Head of caudate nucleus (tissue), 42 donors: ENCODE measurements around the gene BAX.
A peak's percentile ranks its signal among the peaks of the same experiment; 100 is the strongest.

ENCODE experiments used
- DNase-seq, 42 donors: peaks; one replicate each; pipeline versions ENCODE4 v3.0.0 to v3.0.0-alpha.2; 2020 to 2021; ENCODE audit warnings: mixed read lengths in 7 of 42
- intact Hi-C: fragments of 100-400 bp; cut with DNase I; formaldehyde crosslinking; loops from one replicate; pipeline ENCODE4 v1.15.0; 2022

Gene BAX

DNA sequence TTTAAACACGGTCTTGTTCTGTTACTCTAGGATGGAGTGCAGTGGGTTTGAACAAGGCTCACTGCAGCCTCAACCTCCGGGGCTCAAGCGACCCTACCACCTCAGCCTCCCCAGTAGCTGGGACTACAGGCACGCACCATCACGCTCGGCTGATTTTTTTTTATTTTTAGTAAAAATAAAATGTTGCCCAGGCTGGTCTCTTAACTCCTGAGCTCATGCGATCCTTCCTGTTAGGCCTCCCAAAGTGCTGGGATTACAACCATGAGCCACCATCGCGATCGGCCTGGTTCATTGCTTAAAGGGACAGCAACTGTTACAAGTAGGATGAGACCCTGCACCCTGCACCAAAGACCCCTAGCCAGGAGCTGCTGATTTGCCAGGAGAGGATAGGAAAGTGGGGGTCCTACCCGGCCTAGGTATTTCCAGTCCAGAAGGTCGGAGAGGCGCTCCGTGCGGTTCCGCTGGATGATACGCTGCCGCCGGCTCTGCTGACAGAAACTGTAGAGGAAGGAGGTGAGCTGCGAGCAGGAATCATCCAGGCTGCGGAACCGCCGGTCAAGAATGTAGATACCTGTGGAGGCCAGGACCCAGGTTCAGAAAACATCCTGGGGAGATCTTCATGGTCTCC is 15.6 kb downstream of the BAX start:
- no peak for DNase-seq
- intact Hi-C loops, result loop anchor here (5.0 kb wide), 1 partner anchor 173 kb away; no protein-coding TSS in a partner anchor

DNA sequence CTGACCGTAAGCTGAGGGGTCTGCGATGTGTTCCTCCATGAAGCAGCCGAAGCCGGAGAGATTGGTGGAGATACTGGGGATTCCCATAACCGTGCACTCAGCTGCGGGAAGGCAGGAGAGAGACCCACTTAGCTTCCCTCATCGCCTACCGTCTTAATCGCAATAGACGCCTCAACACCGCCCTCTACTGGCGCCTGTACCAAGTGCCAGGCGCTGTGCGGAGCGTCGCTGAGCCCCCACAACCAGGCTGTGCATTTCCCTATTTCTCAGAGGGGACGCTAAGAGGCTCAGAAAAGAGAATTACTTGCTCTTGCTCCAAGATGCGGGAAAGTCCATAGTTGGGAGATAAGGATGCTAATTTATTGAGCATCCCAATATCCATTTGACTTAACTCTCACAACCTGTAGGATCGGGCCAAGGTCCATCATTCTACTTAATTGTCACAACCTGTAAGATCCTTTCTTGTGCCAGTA is 16.3 kb downstream of the BAX start:
- intact Hi-C loops, result loop anchor here (5.0 kb wide), 1 partner anchor 174 kb away; no protein-coding TSS in a partner anchor

DNA sequence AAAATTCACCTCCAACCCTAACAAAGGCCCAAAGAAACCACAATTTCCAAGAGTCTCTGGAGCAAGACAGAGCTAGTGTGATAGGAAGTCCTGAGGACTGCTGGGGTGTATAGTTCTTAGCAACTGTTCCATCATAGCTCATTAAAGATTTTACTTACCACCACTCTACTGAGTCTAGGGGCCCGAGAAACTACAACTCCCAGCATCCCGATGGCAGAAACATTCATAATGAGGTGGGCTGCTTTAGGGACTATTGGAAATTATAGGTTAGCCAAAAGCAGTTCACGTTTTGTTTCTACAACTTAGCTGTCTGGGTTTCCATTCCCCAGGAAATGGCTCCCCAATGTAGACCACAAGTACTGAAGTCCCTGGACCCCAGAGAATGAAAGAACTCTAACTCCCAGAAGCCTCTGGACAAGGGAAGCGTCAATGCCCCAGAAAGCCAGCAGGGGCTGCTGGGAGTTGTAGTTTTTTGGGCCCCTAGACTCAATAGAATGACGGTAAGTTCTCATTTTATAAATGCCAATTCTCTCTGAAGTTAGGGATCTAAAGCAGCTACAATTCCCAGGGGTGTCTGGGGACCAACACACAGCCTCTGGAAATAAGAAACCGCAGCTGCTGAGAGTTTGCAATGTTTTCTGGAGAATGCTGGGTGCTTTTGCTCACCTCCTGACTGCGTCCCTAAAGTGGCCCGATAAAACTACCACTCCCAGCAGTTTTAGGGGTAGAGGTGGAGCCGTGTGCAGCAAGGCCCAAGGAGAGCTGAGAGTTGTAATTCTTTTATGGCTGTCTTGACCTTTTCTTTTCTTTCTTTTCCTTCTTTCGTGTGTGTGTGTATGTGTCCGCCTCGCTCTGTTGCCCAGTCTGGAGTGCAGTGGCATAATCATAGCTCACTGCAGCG is 21.5 kb downstream of the BAX start:
- DNase-seq, result no peak
- intact Hi-C loops, result no loop called here

More for the DNA sequence above, 16.3 kb downstream of the BAX start:
- DNase-seq, result peak in 41 of 42 donors; percentile 64 to 93 (median 82)

DNA sequence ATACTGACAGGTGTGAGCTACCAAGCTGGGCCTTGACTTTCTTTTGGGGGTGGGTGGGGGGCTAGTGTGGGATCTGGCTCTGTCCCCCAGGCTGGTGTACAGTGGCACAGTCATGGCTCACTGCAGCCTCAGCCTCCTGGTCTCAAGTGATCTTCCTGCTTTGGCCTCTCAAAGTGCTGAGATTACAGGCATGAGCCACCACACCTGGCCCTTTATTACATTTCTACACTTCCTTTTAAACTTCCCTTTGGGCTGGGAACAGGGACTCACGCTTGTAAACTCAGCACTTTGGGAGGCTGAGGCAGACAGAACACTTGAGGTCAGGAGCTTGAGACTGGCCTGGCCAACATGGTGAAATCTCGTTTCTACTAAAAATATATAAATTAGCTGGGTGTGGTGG is 22.4 kb downstream of the BAX start:
- intact Hi-C loops, result no loop called here

DNA sequence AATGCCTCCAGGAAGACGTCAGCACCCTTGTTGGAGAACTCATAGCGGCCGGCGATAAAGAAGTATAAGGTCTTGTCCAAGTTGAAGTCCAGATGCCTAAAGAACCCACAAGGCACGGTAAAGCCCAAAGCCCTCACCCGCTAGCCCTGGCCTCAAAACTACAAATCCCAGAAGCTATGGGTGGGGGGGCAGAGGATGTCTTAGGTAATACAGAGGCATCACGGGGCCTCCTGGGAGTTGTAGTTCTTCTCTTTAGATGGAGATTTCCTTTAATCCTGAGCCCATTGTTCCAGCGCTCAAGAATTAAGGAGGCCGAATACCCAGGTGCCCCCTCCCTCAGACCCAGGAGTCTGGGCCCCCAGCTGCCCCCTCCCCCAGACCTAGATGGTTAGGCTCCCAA is 27.6 kb downstream of the BAX start:
- DNase-seq, result no peak
- intact Hi-C loops, result no loop called here

More for the DNA sequence above, 22.4 kb downstream of the BAX start:
- DNase-seq, result no peak

DNA sequence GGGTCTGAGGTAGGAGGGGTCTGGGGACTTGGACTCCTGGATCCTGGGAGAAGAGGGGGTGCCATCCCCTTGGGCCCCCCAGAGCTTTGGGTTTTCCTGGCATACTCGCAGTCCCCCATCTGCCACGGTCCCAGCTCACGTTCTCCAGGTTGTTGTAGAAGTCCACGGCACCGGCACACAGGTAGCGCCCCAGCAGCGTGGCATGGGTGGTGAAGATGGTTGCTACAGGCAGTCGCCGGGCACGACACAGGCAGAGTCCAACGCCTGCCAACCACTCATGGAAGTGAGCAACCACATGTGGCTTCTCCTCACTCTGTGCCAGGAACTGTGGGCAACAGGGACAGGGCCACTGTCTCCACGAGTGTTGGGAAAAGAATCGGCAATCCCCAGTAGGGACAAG is 31.0 kb downstream of the BAX start:
- DNase-seq, result no peak
- intact Hi-C loops, result no loop called here

DNA sequence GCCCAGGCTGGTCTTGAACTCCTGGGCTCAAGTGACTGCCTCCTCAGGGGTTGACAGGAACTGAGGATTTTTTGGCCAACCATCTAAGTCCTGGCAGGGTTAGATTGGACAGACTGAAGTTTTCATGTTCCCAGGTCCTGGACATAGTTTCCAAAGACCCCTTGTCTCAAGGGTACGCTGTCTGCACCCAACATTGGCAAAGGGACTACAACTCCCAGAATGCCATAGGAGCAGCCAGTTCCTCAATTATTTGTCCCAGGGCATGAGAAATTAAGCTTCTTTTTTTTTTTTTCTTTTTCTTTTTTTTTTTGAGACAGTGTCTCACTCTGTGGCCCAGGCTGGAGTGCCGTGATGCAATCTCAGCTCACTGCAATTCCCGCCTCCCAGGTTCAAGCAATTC is 31.5 kb downstream of the BAX start:
- intact Hi-C loops, result no loop called here
- no peak for DNase-seq

DNA sequence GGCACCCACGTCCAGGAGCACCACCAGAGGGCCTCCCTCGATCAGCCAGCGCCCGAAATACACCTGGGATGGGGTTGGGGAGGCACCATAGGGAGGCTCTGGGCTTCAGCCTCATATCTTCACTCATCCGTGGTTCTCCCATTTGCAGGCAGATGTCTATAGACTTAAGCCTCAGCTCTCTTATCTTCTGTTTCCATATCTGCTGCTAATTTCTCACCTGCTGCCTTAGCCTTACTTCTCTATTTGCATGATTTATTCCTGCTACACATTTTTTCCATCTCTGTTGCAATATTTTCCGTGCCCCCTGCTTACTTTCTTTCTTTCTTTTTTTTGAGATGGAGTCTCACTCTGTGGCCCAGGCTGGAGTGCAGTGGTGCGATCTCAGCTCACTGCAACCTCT is 32.6 kb downstream of the BAX start:
- intact Hi-C loops, result no loop called here
- DNase-seq, result no peak

DNA sequence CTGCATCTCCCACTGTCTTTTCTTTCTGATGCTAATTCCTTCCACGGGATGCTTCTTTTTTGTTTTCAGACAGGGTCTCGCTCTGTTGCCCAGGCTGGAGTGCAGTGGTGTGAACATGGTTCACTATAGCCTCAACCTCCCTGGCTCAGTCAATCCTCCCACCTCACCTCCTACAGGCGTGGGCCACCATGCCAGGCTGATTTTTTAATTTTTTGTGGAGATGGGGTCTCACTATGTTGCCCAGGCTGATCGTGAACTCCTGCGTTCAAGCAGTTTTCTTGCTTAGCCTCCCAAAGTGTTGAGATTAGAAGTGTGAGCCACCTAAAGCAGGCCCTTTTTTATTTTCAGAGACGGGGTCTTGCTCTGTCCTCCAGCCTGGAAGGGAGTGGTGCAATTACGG is 33.6 kb downstream of the BAX start:
- intact Hi-C loops, result no loop called here

DNA sequence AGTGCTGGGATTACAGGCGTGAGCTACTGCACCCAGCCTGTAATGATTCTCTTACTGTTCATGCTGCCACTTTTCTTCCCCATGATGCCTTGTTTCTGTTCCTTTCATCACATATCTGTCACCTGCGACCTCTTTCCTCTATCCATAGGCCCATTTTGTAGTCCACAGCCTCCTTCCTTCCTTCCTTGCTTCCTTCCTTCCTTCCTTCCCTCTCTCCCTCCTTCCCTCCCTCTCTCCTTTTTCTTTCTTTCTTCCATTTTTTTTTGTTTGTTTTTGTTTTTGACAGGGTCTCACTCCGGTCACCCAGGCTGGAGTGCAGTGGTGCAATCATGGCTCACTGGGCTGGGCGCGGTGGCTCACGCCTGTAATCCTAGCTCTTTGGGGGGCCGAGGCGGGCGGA is 34.2 kb downstream of the BAX start:
- intact Hi-C loops, result no loop called here

More for the DNA sequence above, 33.6 kb downstream of the BAX start:
- DNase-seq, result no peak

DNA sequence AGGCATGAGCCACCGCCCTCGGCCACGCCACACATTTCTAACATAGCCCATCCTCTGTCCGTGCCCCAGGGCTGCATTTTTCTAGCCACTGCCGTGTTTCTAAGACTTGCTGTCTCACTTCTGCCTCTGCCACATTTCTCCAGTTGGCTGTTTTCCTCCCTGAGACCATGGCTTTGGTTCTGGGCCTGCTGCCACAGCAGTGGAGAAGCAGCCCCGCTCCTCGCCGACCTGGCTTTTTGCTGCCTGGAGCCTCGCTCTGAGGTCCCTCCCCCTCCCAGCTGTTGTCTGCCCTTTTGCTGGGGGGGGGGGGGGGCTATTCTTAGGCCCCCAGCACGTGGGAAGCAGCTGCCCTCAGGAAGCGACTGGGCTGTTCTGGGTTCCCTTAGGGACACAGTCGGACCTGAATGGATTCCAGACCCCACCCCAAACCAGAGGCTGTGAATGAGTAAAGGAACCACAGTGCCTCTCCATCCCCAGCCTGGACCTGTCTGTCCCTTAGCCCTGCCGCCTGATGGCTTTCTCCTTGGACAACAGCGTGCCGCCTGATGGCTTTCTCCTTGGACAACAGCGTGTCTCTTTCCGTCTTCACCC is 35.1 kb downstream of the BAX start:
- intact Hi-C loops, result no loop called here

More for the DNA sequence above, 34.2 kb downstream of the BAX start:
- DNase-seq, result no peak

DNA sequence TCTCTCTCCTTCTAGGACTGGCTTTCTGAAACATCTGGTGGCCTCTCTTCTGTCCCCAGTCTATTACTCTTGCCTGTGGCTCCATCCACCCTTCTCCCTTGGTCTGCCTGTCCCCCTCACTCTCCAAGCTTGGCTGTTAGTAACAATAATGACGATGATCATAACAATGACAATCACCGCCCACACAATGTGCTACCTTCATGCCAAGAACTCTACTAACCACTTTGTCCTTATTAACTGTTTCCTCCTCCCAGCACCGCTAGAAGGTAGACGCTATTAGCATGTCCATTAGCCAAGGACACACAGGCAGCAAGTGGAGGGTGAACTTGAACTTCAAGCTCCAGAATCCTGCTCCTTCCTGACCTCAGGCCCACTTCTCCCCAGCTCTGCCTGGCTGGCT is 35.7 kb downstream of the BAX start:
- intact Hi-C loops, result no loop called here
- no peak for DNase-seq

More for the DNA sequence above, 35.1 kb downstream of the BAX start:
- peak in 9 of 42 donors; percentile 11 to 52 (median 28) for DNase-seq

DNA sequence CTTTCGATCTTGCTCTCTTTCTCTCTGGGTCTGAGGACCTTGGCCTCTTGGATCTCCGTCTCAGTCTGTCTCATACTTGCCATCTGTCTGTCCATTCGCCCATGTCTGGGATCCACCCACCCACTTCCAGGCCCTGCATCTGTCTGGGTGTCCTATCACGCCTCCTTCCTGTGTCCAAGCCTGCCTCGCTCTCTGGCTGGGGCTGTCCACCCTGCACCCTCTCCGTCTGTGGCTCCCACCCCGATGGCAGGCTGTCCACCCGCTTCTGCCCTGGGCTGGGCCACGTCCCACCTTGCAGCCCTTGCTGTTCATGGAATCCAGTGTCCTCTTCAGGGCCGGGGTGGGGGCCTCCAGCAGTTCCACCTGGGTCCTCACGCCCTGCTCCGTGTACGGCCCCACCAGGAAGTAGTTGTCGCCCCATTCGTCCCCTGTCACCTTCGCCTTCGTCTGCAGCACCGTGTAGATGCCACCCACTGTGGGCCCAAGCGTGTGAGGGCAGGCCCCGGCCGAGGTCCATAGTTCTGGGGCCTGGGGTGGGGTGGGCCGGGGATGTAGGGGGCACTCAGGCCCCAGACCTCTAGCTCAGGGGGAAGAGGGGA is 36.4 kb downstream of the BAX start:
- no peak for DNase-seq
- intact Hi-C loops, result no loop called here

DNA sequence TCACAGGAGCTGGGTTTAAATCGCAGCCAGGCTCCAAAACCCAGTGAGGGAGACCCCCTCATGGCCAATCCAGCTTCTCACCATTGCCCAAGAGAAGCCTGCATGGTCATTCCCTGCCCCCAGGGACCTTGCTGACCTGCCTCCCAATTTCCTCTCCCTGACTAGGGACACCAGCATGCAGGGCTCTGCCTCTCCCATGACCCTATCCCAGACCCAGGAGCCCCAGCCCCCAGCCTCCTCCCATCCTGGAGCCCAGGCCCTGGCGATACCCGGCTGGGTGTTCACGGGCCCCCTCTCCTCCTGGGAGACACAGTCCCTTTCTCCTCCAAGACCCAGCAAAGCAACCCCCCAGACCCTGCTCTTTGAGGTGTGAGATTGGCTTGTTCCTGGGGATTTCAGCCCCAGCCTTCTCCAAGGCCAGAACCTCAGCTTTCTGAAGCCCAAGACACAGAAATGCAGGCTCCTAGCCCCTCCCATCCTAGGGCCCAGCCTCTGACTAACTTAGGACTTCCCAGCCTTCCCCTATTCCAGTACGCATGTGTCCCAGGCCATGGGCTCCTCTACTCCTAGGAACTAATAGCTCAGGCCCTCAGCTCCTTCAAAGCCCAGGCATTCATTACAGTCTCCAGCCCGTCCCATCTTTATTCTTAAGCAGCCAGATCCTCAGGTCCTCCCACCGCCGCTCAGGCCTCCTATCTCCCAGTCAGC is 37.4 kb downstream of the BAX start:
- peak in 30 of 42 donors; percentile 25 to 79 (median 42) for DNase-seq
- intact Hi-C loops, result no loop called here

DNA sequence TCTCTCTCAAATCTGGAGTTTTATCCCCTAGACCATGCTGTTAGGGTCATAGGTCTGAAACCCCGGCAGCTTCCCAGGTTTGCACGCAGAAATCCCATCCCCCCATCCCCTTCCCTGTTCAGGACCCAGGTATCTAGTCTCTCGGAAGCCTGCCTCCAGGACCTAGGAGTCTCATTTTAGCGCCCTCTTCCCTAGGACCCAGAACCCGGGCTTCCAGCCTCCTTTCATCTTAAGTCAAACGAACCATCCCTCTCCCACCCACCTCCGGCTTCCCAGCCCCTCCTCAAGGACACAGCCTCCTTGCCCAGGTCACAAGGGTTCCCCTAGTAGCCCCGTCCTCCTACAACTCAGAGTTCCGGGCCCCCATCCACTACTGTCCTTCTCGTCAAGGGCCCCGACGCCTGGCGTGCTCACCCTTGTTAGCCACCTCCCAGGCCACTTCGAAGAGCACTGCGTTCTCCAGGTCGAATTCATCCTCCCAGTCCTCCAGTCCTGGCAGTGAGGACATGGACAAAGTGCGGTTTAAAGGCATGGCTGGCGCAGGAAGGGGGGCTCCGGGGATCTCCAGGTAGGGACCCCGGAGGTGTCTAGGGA is 38.0 kb downstream of the BAX start:
- DNase-seq, result peak in 24 of 42 donors; percentile 8 to 53 (median 28)
- intact Hi-C loops, result no loop called here

DNA sequence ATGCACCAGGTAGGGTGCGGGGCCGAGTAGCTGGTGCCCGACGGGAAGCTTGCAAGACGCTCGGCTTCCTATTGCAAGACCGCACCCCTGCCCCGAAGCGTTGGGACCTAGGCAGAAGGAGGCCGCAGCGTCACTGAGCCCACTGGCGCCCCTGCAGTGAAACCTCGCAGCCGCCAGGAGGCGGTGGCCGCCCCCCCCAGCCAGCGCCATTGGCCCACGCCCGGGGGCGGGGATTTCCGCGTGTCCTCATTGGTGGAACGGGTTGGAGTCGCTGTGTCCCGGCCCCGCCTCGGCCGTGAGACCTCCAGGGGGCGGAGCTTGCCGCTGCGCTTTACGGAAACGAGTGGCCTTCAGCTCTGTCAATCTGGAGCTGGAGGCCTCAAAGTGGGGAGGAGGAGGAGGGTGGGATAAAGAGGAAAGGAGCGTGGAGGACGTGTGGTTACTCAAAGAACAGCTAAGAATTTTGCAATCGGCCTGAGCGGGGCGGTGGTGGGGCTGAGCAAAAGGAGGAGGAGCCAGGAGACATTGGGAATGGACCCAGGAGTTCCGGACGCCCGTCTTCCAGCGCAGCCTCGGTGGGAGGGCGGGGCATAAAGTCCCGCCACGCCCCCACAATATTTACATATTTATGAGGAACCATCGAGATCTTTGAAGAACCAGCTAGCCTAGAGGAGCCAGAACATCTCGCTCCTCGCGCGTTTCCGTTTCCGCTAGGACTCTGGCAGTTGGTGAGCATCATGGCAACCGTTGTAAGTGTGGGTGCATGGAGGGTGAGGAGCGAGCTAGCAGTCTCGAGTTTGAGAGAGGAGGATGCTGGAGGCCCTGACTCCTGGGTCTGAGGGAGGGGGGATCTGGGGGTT is 38.7 kb downstream of the BAX start, which contains the start of the genes GYS1 and RUVBL2:
Gene GYS1 (minus strand): TSS at position 135 of the 860 bp plus-strand sequence. CDS start 197 bp downstream, outside the sequence.
Gene RUVBL2 (plus strand): TSS at position 713 of the 860 bp plus-strand sequence. CDS start 25 bp downstream, at position 738.
- intact Hi-C loops, result no loop called here

DNA sequence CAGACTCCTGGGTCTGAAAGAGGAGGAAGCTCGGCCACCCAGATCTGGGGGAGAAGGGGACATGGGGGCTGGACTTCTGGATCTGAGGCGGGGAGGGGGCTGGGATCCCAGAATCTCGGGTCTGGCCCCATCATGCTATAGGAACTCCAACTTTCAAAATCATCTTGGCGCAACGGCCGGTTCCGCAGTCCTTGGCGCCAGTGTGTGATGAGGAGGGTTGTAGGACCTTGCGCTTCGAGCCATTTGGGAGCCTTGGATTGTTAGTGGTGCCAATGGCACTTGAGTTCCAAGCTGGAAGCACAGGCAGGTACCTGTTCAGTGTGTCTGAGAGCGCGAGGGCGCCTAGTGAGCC is 39.3 kb downstream of the BAX start:
- peak in 5 of 42 donors; percentile 12 to 36 (median 22) for DNase-seq
- intact Hi-C loops, result no loop called here

More for the DNA sequence above, 38.7 kb downstream of the BAX start, which contains the start of the genes GYS1 and RUVBL2:
- peak; percentile 98 to 100 (median 100) for DNase-seq
